A549 treated with dexamethasone at 1 μM for 4 hours (cell line): Measurements from ENCODE around the gene WFDC6. TPM values are rescaled to one million over a fixed set of nuclear protein-coding genes. Genes with fewer than 3 reads are reported as not detected.

Source experiments
- total RNA-seq: library from RNA; stranded (reverse); fragments of 200-300 nt; extraction: Qiagen RNA extraction; gene quantifications from 5 replicates; pipeline ENCODE4 v1.2.3, GENCODE V29; 2022

WFDC6 gene
- total RNA-seq, result not detected in 5 replicates

GRCh38 chr20:45539382-45539781, at the start of gene WFDC6:
TSS of gene WFDC6 (minus strand) at chr20:45539482. CDS start at chr20:45539407, 75 bp downstream.

GRCh38 chr20:45579184-45579583, 39.9 kb upstream of the WFDC6 start, which contains the start of gene WFDC8:
TSS of gene WFDC8 (minus strand) at chr20:45579284. CDS start at chr20:45579247, 37 bp downstream.

GRCh38 chr20:45547206-45547770, 8.0 kb upstream of the WFDC6 start, which contains the start of gene EPPIN:
TSS of gene EPPIN (minus strand) at chr20:45547401. CDS start at chr20:45547357, 44 bp downstream.

GRCh38 chr20:45515147-45515913, 24.0 kb downstream of the WFDC6 start, which contains the start of gene SPINT3:
TSS of gene SPINT3 (minus strand) at chr20:45515622. CDS start at chr20:45515608, 14 bp downstream.

Other genes starting within 250 kb of the WFDC6 start
- not detected in 5 replicates for gene RBPJL, start 232.6 kb downstream of the WFDC6 start, total RNA-seq
- gene MATN4, start 231.2 kb downstream of the WFDC6 start, total RNA-seq, result 0.03 to 0.14 TPM (median 0.07 TPM) in 5 replicates
- gene SDC4, start 191.1 kb downstream of the WFDC6 start, total RNA-seq, result 88.5 to 111 TPM (median 102 TPM) in 5 replicates
- 22.2 to 30.5 TPM (median 28.6 TPM) in 5 replicates for gene SYS1, start 176.3 kb downstream of the WFDC6 start, total RNA-seq
- not detected in 5 replicates for gene TP53TG5, start 161.2 kb downstream of the WFDC6 start, total RNA-seq
- 21.7 to 26.4 TPM (median 23.8 TPM) in 5 replicates for gene DBNDD2, start 131.2 kb downstream of the WFDC6 start, total RNA-seq
- gene PIGT, start 123.3 kb downstream of the WFDC6 start, total RNA-seq, result 82.5 to 106 TPM (median 104 TPM) in 5 replicates
- 0.18 TPM in 1 of 5 replicates, not detected in the others for gene WFDC2, start 69.7 kb downstream of the WFDC6 start, total RNA-seq
- gene SPINT3, start 23.9 kb downstream of the WFDC6 start, total RNA-seq, result not detected in 5 replicates
- gene EPPIN, start 7.9 kb upstream of the WFDC6 start, total RNA-seq, result not detected in 5 replicates
- not detected in 5 replicates for gene WFDC8, start 39.8 kb upstream of the WFDC6 start, total RNA-seq
- not detected in 5 replicates for gene WFDC10A, start 90.3 kb upstream of the WFDC6 start, total RNA-seq
- gene WFDC9, start 91.8 kb upstream of the WFDC6 start, total RNA-seq, result not detected in 5 replicates
- gene WFDC11, start 130.8 kb upstream of the WFDC6 start, total RNA-seq, result not detected in 5 replicates
- gene WFDC13, start 162.6 kb upstream of the WFDC6 start, total RNA-seq, result not detected in 5 replicates
- not detected in 5 replicates for gene WFDC10B, start 165.5 kb upstream of the WFDC6 start, total RNA-seq
- gene SPINT4, start 182.9 kb upstream of the WFDC6 start, total RNA-seq, result not detected in 5 replicates